Esophagus squamous epithelium (tissue), 5 donors: ENCODE measurements around the gene CYB5R2. TPM values are rescaled to one million over a fixed set of nuclear protein-coding genes. Genes with fewer than 3 reads are reported as not detected.

ENCODE experiments used
- DNase-seq: peaks from one replicate; lab custom pipeline; 2025; lab: John Stamatoyannopoulos, UW
- H3K27ac ChIP-seq, 4 donors: fragments of 200-600 bp; sonication (generic); one replicate each; pipeline ENCODE4 v1.5.1; 2016 to 2019; ENCODE audit warnings: mild to moderate bottlenecking in 1 of 4
- H3K27me3 ChIP-seq, 4 donors: fragments of 200-600 bp; sonication (generic); 1 replicate in 3 of 4; 2 replicates in 1 of 4; pipeline versions ENCODE4 v1.5.1 to v1.6.0; 2017 to 2021; ENCODE audit warnings: antibody characterized with exemption in 1 of 4
- H3K36me3 ChIP-seq, 3 donors: fragments of 200-600 bp; sonication (generic); one replicate each; pipeline ENCODE4 v1.5.1; 2016 to 2019
- H3K4me1 ChIP-seq, 3 donors: fragments of 200-600 bp; sonication (generic); one replicate each; pipeline ENCODE4 v1.5.1; 2017 to 2019
- H3K4me3 ChIP-seq, 4 donors: fragments of 200-600 bp; sonication (generic); 1 replicate in 3 of 4; 2 replicates in 1 of 4; pipeline ENCODE4 v1.5.1; 2016 to 2019; ENCODE audit warnings: mild to moderate bottlenecking in 2 of 4, moderate library complexity in 1 of 4
- H3K9me3 ChIP-seq, 3 donors: fragments of 200-600 bp; sonication (generic); one replicate each; pipeline ENCODE4 v1.5.1; 2016 to 2019
- CTCF ChIP-seq, 6 experiments: fragments of 450-650 bp in 4 of 6; fragments of 200-600 bp in 2 of 6; sonication (generic) in 2 of 6; IDR thresholded peaks; one replicate each; pipeline ENCODE4 v1.5.1; 2016 to 2019; ENCODE audit warnings: antibody characterized with exemption in 6 of 6, mild to moderate bottlenecking in 4 of 6, moderate library complexity in 4 of 6
- POLR2A ChIP-seq, 4 donors: fragments of 450-650 bp; IDR thresholded peaks; one replicate each; pipeline ENCODE4 v1.6.1; 2017; ENCODE audit warnings: antibody characterized with exemption in 4 of 4, mild to moderate bottlenecking in 4 of 4, moderate library complexity in 3 of 4
- WGBS, 2 donors: methylation state at CpG; one replicate each; pipeline ENCODE4 v1.1.5; 2018; 5-methylcytosine and 5-hydroxymethylcytosine counted together
- intact Hi-C: fragments of 100-400 bp; cut with DNase I; formaldehyde crosslinking; loops from one replicate; pipeline ENCODE4 v1.15.0; 2022
- total RNA-seq, 4 donors: library from RNA; depleted of rRNA; stranded (reverse); fragments of >200 nt; gene quantifications; one replicate each; pipeline ENCODE4 v1.1.0, GENCODE V29; 2016
- donor health status: DM: yes; HTN: yes; CAD: no.

The CYB5R2 gene
- total RNA-seq, 4 donors from 2014 or later, result 7.6 to 56.9 (median 18.0) TPM

- 76 to 89% methylated on average over 3 to 9 of the region's 11 CpGs for WGBS, 2 donors
- Histone ChIP-seq H3K4me1 (no peaks in the 10 kb centered on the region), H3K9me3 (no peaks in the 10 kb centered on the region), H3K4me3 (no peak overlapping the region), H3K27ac (peak overlapping the region in 1 of 4 donors; percentile 33), H3K36me3 (peaks cover 9 to 60% (median 13%) of the 10 kb centered on the region in 3 donors), H3K27me3 (no peaks in the 10 kb centered on the region)
- no peak for DNase-seq
- intact Hi-C loops, result loop anchor here (5.0 kb wide), 1 partner anchor 84 kb away; no protein-coding TSS in a partner anchor
- TF ChIP-seq CTCF (IDR thresholded peaks at IDR 0.05) (no peak), POLR2A (IDR thresholded peaks at IDR 0.05) (no peak)
Measured at GRCh38 chr11:7656704-7657103, 16.6 kb downstream of the CYB5R2 start.

GRCh38 chr11:7655253-7656217, 17.8 kb downstream of the CYB5R2 start:
- 43 to 65% methylated on average over 2 to 6 of the region's 14 CpGs for WGBS, 2 donors
- DNase-seq, result no peak
- no peak overlapping the region for H3K4me3 ChIP-seq
- no peaks in the 10 kb centered on the region for H3K9me3 ChIP-seq
- peaks cover 18 to 71% (median 18%) of the 10 kb centered on the region in 3 donors for H3K36me3 ChIP-seq
- H3K27me3 ChIP-seq, result no peaks in the 10 kb centered on the region
- intact Hi-C loops, result loop anchor here (5.0 kb wide), 1 partner anchor 83 kb away; no protein-coding TSS in a partner anchor
- TF ChIP-seq POLR2A (IDR thresholded peaks at IDR 0.05) (no peak), CTCF (IDR thresholded peaks at IDR 0.05) (no peak)
- H3K4me1 ChIP-seq, result no peaks in the 10 kb centered on the region
- no peak overlapping the region for H3K27ac ChIP-seq

- H3K36me3 ChIP-seq, result peaks cover 18 to 84% (median 18%) of the 10 kb centered on the region in 3 donors
- no peaks in the 10 kb centered on the region for H3K9me3 ChIP-seq
- H3K27ac ChIP-seq, result no peak overlapping the region
- intact Hi-C loops, result no loop called here
- no peaks in the 10 kb centered on the region for H3K27me3 ChIP-seq
- no peak for DNase-seq
- no peak overlapping the region for H3K4me3 ChIP-seq
- 90 to 94% methylated on average over 2 to 3 of the region's 4 CpGs for WGBS, 2 donors
- H3K4me1 ChIP-seq, result no peaks in the 10 kb centered on the region
- TF ChIP-seq POLR2A (IDR thresholded peaks at IDR 0.05) (no peak), CTCF (IDR thresholded peaks at IDR 0.05) (no peak)
Measured at GRCh38 chr11:7654195-7654705, 19.1 kb downstream of the CYB5R2 start.

- Histone ChIP-seq H3K36me3 (peaks cover 18 to 100% (median 18%) of the 10 kb centered on the region in 3 donors), H3K9me3 (no peaks in the 10 kb centered on the region), H3K4me1 (no peaks in the 10 kb centered on the region), H3K27ac (no peak overlapping the region), H3K27me3 (no peaks in the 10 kb centered on the region), H3K4me3 (no peak overlapping the region)
- DNase-seq, result no peak
- TF ChIP-seq POLR2A (IDR thresholded peaks at IDR 0.05), result no peak
- TF ChIP-seq CTCF (IDR thresholded peaks at IDR 0.05), result no peak
- 57% methylated on average over 4 of the region's 9 CpGs; no CpG with 5 or more reads in 1 of the 2 donors for WGBS, 2 donors
- intact Hi-C loops, result no loop called here
Measured at GRCh38 chr11:7651700-7652099, 21.6 kb downstream of the CYB5R2 start.

GRCh38 chr11:7651140-7651551, 22.2 kb downstream of the CYB5R2 start:
- Histone ChIP-seq H3K27me3 (no peaks in the 10 kb centered on the region), H3K4me3 (no peak overlapping the region), H3K27ac (no peak overlapping the region), H3K4me1 (no peaks in the 10 kb centered on the region), H3K9me3 (no peaks in the 10 kb centered on the region), H3K36me3 (peaks cover 18 to 100% (median 18%) of the 10 kb centered on the region in 3 donors)
- TF ChIP-seq POLR2A (IDR thresholded peaks at IDR 0.05) (no peak), CTCF (IDR thresholded peaks at IDR 0.05) (no peak)
- intact Hi-C loops, result no loop called here
- WGBS, 2 donors, result 80 to 82% methylated on average over 5 of the region's 5 CpGs
- DNase-seq, result no peak
